Large intestine (tissue), 3 donors: ENCODE data around the gene TBC1D5. TPM values are rescaled to one million over a fixed set of nuclear protein-coding genes. Genes with fewer than 3 reads are reported as not detected.
"Not testable (repeated sequence)": the region's sequence is repeated elsewhere in the genome, so short reads cannot be mapped to it uniquely, and the experiment has no call there.

Experiments
- DNase-seq, 2 donors: peaks; one replicate each; pipeline versions ENCODE4 v3.0.0 to v3.0.0-alpha.2; 2013
- H3K27ac ChIP-seq: one replicate; pipeline ENCODE4 v1.5.1; 2013; ENCODE audit warnings: low read length
- H3K27me3 ChIP-seq: 2 replicates; pipeline ENCODE4 v1.6.1; 2013; ENCODE audit warnings: low read length; ENCODE audit not compliant: control insufficient read depth, insufficient read depth
- H3K36me3 ChIP-seq: 2 replicates; pipeline ENCODE4 v1.6.1; 2013; ENCODE audit warnings: low read length; ENCODE audit not compliant: control insufficient read depth, insufficient read depth
- H3K4me1 ChIP-seq: one replicate; pipeline ENCODE4 v1.6.1; 2013; ENCODE audit warnings: low read length; ENCODE audit not compliant: control insufficient read depth, insufficient read depth
- H3K4me3 ChIP-seq: one replicate; pipeline ENCODE4 v1.5.1; 2013; ENCODE audit warnings: low read length
- H3K9me3 ChIP-seq: one replicate; pipeline ENCODE4 v1.6.1; 2013; ENCODE audit warnings: mild to moderate bottlenecking, low read depth, low read length, moderate library complexity; ENCODE audit not compliant: control insufficient read depth
- WGBS: methylation state at CpG from one replicate; pipeline ENCODE4 v1.1.5; 2013; ENCODE audit warnings: low lambda C conversion rate; ENCODE audit not compliant: insufficient coverage; 5-methylcytosine and 5-hydroxymethylcytosine counted together
- polyA plus RNA-seq: library from polyadenylated mRNA; unstranded; fragments of 120-200 nt; gene quantifications from one replicate; pipeline ENCODE4 v1.2.1, GENCODE V29; 2013

Gene TBC1D5
- polyA plus RNA-seq, 1 donor, result 35.7 TPM

DNA sequence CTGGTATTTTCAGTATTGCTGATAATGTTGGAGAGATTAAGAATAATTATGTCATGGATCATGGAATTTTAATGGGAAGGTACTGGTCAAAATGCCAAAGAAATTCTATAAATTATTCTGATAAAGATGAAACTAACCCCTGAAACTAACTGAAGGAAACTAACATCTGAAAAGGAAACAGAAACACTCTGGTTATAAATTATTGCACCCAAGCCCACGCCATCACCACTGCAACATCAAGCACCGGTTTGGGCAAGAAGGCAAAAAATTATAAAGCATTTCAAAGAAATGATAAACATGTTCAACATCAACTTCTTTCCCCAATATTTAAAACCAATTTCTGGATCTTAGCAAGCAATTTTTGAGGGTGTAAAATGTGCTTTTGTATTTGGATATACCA is 372.5 kb downstream of the TBC1D5 start:
- H3K9me3 ChIP-seq, result no peaks in the 10 kb centered on the region
- no peak for DNase-seq

GRCh38 chr3:17367171-17367570 is 375.3 kb downstream of the TBC1D5 start:
- WGBS, result no CpG with 5 or more reads among the region's 1 CpG
- no peak for DNase-seq
- H3K27ac ChIP-seq, result no peak overlapping the region
- H3K27me3 ChIP-seq, result no peaks in the 10 kb centered on the region
- H3K4me1 ChIP-seq, result no peaks in the 10 kb centered on the region
- peaks cover 17% of the 10 kb centered on the region for H3K36me3 ChIP-seq
- H3K4me3 ChIP-seq, result no peak overlapping the region
- H3K9me3 ChIP-seq, result no peaks in the 10 kb centered on the region

More for the DNA sequence above, 372.5 kb downstream of the TBC1D5 start:
- no peaks in the 10 kb centered on the region for H3K27me3 ChIP-seq
- peaks cover 17% of the 10 kb centered on the region for H3K36me3 ChIP-seq
- whole genome bisulfite sequencing, result 93% methylated on average over 2 of the region's 2 CpGs
- H3K27ac ChIP-seq, result no peak overlapping the region
- H3K4me3 ChIP-seq, result no peak overlapping the region
- H3K4me1 ChIP-seq, result no peaks in the 10 kb centered on the region

- DNase-seq, result no peak
- WGBS, result no CpG with 5 or more reads among the region's 3 CpGs
- no peak overlapping the region for H3K4me3 ChIP-seq
- H3K27ac ChIP-seq, result no peak overlapping the region
- no peaks in the 10 kb centered on the region for H3K27me3 ChIP-seq
- no peaks in the 10 kb centered on the region for H3K9me3 ChIP-seq
- H3K4me1 ChIP-seq, result no peaks in the 10 kb centered on the region
- H3K36me3 ChIP-seq, result no peaks in the 10 kb centered on the region
These were observed 381.4 kb downstream of the TBC1D5 start for GRCh38 chr3:17360991-17361390.

- Histone ChIP-seq H3K27ac (no peak overlapping the region), H3K27me3 (no peaks in the 10 kb centered on the region), H3K36me3 (no peaks in the 10 kb centered on the region), H3K4me3 (no peak overlapping the region), H3K4me1 (no peaks in the 10 kb centered on the region), H3K9me3 (no peaks in the 10 kb centered on the region)
- WGBS, result 88% methylated on average over 1 of the region's 1 CpG
- no peak for DNase-seq
These were observed 382.5 kb downstream of the TBC1D5 start for GRCh38 chr3:17359911-17360310.

GRCh38 chr3:17357035-17357710 is 385.3 kb downstream of the TBC1D5 start:
- no peak overlapping the region for H3K4me3 ChIP-seq
- WGBS, result 95% methylated on average over 5 of the region's 5 CpGs
- no peaks in the 10 kb centered on the region for H3K27me3 ChIP-seq
- H3K4me1 ChIP-seq, result no peaks in the 10 kb centered on the region
- DNase-seq, result no peak
- no peaks in the 10 kb centered on the region for H3K9me3 ChIP-seq
- H3K36me3 ChIP-seq, result no peaks in the 10 kb centered on the region
- no peak overlapping the region for H3K27ac ChIP-seq

GRCh38 chr3:17356585-17356984 is 385.8 kb downstream of the TBC1D5 start:
- Histone ChIP-seq H3K27me3 (no peaks in the 10 kb centered on the region), H3K27ac (no peak overlapping the region), H3K4me3 (no peak overlapping the region), H3K9me3 (no peaks in the 10 kb centered on the region), H3K4me1 (no peaks in the 10 kb centered on the region), H3K36me3 (no peaks in the 10 kb centered on the region)
- no peak for DNase-seq

DNA sequence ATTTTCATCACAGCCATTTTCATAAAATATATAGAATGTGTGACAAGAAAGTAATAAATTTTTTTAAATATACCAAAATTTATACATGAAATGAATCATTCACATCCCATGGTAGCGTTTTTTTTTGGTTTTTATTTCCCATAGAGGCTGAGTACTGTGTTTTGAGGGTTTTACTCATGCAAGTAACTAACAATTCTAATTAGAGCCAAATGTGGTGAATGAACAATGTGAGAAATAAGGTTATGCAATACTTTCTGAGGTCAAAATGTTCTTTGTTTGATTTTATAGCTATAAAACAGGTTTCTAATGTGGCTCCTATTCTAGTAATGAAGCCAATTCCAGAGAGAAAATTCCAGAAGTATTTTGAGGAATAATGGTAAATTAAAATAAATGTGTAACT is 386.8 kb downstream of the TBC1D5 start:
- no peaks in the 10 kb centered on the region for H3K9me3 ChIP-seq
- no peak for DNase-seq
- no peaks in the 10 kb centered on the region for H3K27me3 ChIP-seq
- H3K27ac ChIP-seq, result no peak overlapping the region
- no peaks in the 10 kb centered on the region for H3K36me3 ChIP-seq
- H3K4me3 ChIP-seq, result no peak overlapping the region
- H3K4me1 ChIP-seq, result no peaks in the 10 kb centered on the region
- 100% methylated on average over 1 of the region's 1 CpG for WGBS

DNA sequence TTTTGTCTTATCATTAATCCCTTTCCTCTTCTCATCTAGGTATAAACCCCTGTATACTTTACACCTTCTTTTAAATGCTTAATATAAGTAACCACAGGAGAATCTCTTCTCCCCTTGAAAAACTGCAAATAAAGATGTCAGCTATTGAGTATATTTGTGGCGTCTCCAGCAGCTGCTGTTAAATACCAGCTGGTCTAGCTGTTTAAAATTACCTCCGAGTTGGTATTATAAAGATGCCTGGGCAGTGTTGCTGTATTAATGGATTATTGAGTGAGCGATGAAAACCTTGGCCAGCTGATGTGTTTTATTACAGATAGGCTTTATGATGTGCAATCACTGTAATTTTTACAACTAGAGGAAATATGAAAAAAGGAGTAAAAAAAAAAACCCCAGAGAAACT is 388.1 kb downstream of the TBC1D5 start:
- WGBS, result 40% methylated on average over 1 of the region's 3 CpGs
- DNase-seq, result no peak
- Histone ChIP-seq H3K4me3 (no peak overlapping the region), H3K9me3 (no peaks in the 10 kb centered on the region), H3K27ac (no peak overlapping the region), H3K27me3 (no peaks in the 10 kb centered on the region), H3K36me3 (no peaks in the 10 kb centered on the region), H3K4me1 (no peaks in the 10 kb centered on the region)

- no peaks in the 10 kb centered on the region for H3K9me3 ChIP-seq
- H3K36me3 ChIP-seq, result no peaks in the 10 kb centered on the region
- H3K4me1 ChIP-seq, result no peaks in the 10 kb centered on the region
- no peak for DNase-seq
- H3K27ac ChIP-seq, result no peak overlapping the region
- no peak overlapping the region for H3K4me3 ChIP-seq
- no CpG with 5 or more reads among the region's 3 CpGs for WGBS
- no peaks in the 10 kb centered on the region for H3K27me3 ChIP-seq
These were observed 389.8 kb downstream of the TBC1D5 start for GRCh38 chr3:17352620-17353019.

GRCh38 chr3:17351193-17351592 is 391.2 kb downstream of the TBC1D5 start:
- not testable (repeated sequence) for H3K4me1 ChIP-seq, H3K9me3 ChIP-seq, H3K36me3 ChIP-seq, DNase-seq, H3K27me3 ChIP-seq, H3K27ac ChIP-seq, H3K4me3 ChIP-seq
- WGBS, result no CpG with 5 or more reads among the region's 4 CpGs

- no peak for DNase-seq
- H3K4me1 ChIP-seq, result no peaks in the 10 kb centered on the region
- H3K9me3 ChIP-seq, result no peaks in the 10 kb centered on the region
- no peak overlapping the region for H3K27ac ChIP-seq
- H3K36me3 ChIP-seq, result no peaks in the 10 kb centered on the region
- no CpG with 5 or more reads among the region's 1 CpG for WGBS
- no peak overlapping the region for H3K4me3 ChIP-seq
- no peaks in the 10 kb centered on the region for H3K27me3 ChIP-seq
These were observed 393.3 kb downstream of the TBC1D5 start for GRCh38 chr3:17349093-17349492.
